K562 (cell line): ENCODE measurements around the gene CDC37. TPM values are rescaled to one million over a fixed set of nuclear protein-coding genes. Genes with fewer than 3 reads are reported as not detected.

Experiments used
- CTBP1 ChIP-seq: fragments of 450-650 bp; IDR thresholded peaks from 2 replicates; pipeline ENCODE4 v1.6.1; 2016; ENCODE audit warnings: borderline replicate concordance
- HDAC3 ChIP-seq: fragments of 450-650 bp; IDR thresholded peaks from 2 replicates; pipeline ENCODE4 v1.6.1; 2018; ENCODE audit warnings: borderline replicate concordance, mild to moderate bottlenecking, moderate library complexity; ENCODE audit not compliant: partially characterized antibody
- KLF16 ChIP-seq: IDR thresholded peaks from 2 replicates; pipeline ENCODE4 v1.6.1; 2016; ENCODE audit warnings: antibody characterized with exemption
- MYBL2 ChIP-seq, 2 experiments: fragments of 450-650 bp in 1 of 2; sonication (generic) in 1 of 2; formaldehyde crosslinking in 1 of 2; IDR thresholded peaks; 2 replicates each; pipeline versions ENCODE4 v1.6.1 to v1.8.1; 2017 to 2022; ENCODE audit warnings: borderline replicate concordance in 1 of 2, inconsistent platforms in 1 of 2, low read depth in 1 of 2, mild to moderate bottlenecking in 1 of 2, missing genetic modification reagents in 1 of 2, moderate library complexity in 1 of 2
- POLR2AphosphoS2 ChIP-seq: IDR thresholded peaks from 2 replicates; pipeline ENCODE4 v1.6.1; 2012; ENCODE audit warnings: low read length, improper control_type of control experiment
- PTRF ChIP-seq: fragments of 450-650 bp; IDR thresholded peaks from 2 replicates; pipeline ENCODE4 v1.6.1; 2016; ENCODE audit warnings: mild to moderate bottlenecking, missing genetic modification characterization, missing compliant biosample characterization
- PTTG1 ChIP-seq: fragments of 450-650 bp; IDR thresholded peaks from 2 replicates; pipeline ENCODE4 v1.6.1; 2016; ENCODE audit warnings: low read depth, mild to moderate bottlenecking, missing genetic modification characterization, missing compliant biosample characterization
- SMC3 ChIP-seq: conservative IDR thresholded peaks from 2 replicates; pipeline ENCODE4 v1.6.1; 2011; ENCODE audit warnings: low read depth, low read length, improper control_type of control experiment; ENCODE audit not compliant: insufficient read depth
- SPI1 ChIP-seq: IDR thresholded peaks from 2 replicates; pipeline ENCODE4 v1.6.1; 2011; ENCODE audit warnings: low read depth, low read length, control low read depth, borderline replicate concordance
- TCF3 ChIP-seq: sonication (generic); formaldehyde crosslinking; IDR thresholded peaks from 2 replicates; pipeline ENCODE4 v1.4.0; 2020; ENCODE audit warnings: mild to moderate bottlenecking, missing genetic modification reagents
- TEAD2 ChIP-seq: fragments of 450-650 bp; IDR thresholded peaks from 2 replicates; pipeline ENCODE4 v1.6.1; 2016; ENCODE audit warnings: missing genetic modification characterization, control low read depth, missing compliant biosample characterization
- ZC3H4 ChIP-seq: sonication (generic); formaldehyde crosslinking; IDR thresholded peaks from 2 replicates; pipeline ENCODE4 v1.9.0; 2021; ENCODE audit warnings: missing genetic modification reagents, borderline replicate concordance
- ZEB2 ChIP-seq: fragments of 450-650 bp; IDR thresholded peaks from 2 replicates; pipeline ENCODE4 v1.6.1; 2016
- ZNF311 ChIP-seq: fragments of 250-450 bp; sonication (Bioruptor Pico); IDR thresholded peaks from 2 replicates; pipeline ENCODE4 v1.4.0; 2020; ENCODE audit warnings: mild to moderate bottlenecking, moderate library complexity
- ZNF384 ChIP-seq: IDR thresholded peaks from 2 replicates; pipeline ENCODE4 v1.6.1; 2012; ENCODE audit warnings: low read depth, low read length, improper control_type of control experiment
- ZNF436 ChIP-seq: fragments of 250-450, 450-650 bp; sonication (Bioruptor Pico); formaldehyde crosslinking; IDR thresholded peaks from 2 replicates; pipeline ENCODE4 v1.7.0; 2020; ENCODE audit warnings: mild to moderate bottlenecking
- ZNF586 ChIP-seq: fragments of 450-650 bp; formaldehyde crosslinking; conservative IDR thresholded peaks from 2 replicates; pipeline ENCODE4 v1.4.0; 2020; ENCODE audit warnings: mild to moderate bottlenecking, moderate library complexity
- ZNF589 ChIP-seq: fragments of 200-800 bp; sonication (Bioruptor generic); IDR thresholded peaks from 2 replicates; pipeline ENCODE4 v1.6.1; 2016; ENCODE audit warnings: low read depth, missing genetic modification characterization, missing compliant biosample characterization
- ZNF764 ChIP-seq: fragments of 250-450 bp; sonication (Bioruptor Pico); IDR thresholded peaks from 2 replicates; pipeline ENCODE4 v1.4.0; 2020; ENCODE audit warnings: low read depth, mild to moderate bottlenecking, moderate library complexity
- polyA plus RNA-seq, 8 experiments: library from polyadenylated mRNA; depleted of rRNA in 4 of 8; stranded (reverse) in 5 of 8; unstranded in 3 of 8; fragments of >200 nt; fragmentation: Nextera tagmentation in 2 of 8; fragmentation: Illumina TruSeq in 1 of 8; extraction: Ambion mirVana in 2 of 8; extraction: Trizol in 1 of 8; gene quantifications; 2 replicates each; pipeline versions ENCODE4 v1.2.1 to v1.2.3, GENCODE V29; 2011 to 2014; ENCODE audit warnings: inconsistent platforms in 1 of 8, missing spikeins in 1 of 8
- total RNA-seq, 7 experiments: library from RNA; depleted of rRNA in 6 of 7; stranded (reverse); fragments of >200 nt in 6 of 7; fragmentation: Illumina TruSeq in 2 of 7; extraction: Trizol in 2 of 7; gene quantifications; 2 replicates each; pipeline versions ENCODE4 v1.2.1 to v1.2.3, GENCODE V29; 2011 to 2021; ENCODE audit warnings: low replicate concordance in 1 of 7
- TF ChIP-seq, protein P1 (sequence below): IDR thresholded peaks from 3 replicates; pipeline ENCODE4 v1.6.1; 2011; ENCODE audit warnings: borderline replicate concordance, mild to moderate bottlenecking, moderate library complexity; ENCODE audit not compliant: insufficient read length; ENCODE audit errors: extremely low read depth
- TF ChIP-seq, protein P2 (sequence below): sonication (generic); formaldehyde crosslinking; IDR thresholded peaks from 2 replicates; pipeline ENCODE4 v1.8.0; 2022; ENCODE audit warnings: mild to moderate bottlenecking, missing genetic modification reagents
- TF ChIP-seq, protein P3 (sequence below): fragments of 450-650 bp; formaldehyde crosslinking; IDR thresholded peaks from 2 replicates; pipeline ENCODE4 v1.4.0; 2020; ENCODE audit warnings: mild to moderate bottlenecking, moderate library complexity
- TF ChIP-seq, protein P4 (sequence below): sonication (generic); formaldehyde crosslinking; IDR thresholded peaks from 2 replicates; pipeline ENCODE4 v1.5.0; 2020; ENCODE audit warnings: missing genetic modification reagents

CDC37 gene
- total and polyA plus RNA-seq, 9 of the 15 experiments (the other 6 are each of a cell fraction or from before 2014, with no cell fraction given) = 6.6 to 538 (median 227) TPM

DNA sequence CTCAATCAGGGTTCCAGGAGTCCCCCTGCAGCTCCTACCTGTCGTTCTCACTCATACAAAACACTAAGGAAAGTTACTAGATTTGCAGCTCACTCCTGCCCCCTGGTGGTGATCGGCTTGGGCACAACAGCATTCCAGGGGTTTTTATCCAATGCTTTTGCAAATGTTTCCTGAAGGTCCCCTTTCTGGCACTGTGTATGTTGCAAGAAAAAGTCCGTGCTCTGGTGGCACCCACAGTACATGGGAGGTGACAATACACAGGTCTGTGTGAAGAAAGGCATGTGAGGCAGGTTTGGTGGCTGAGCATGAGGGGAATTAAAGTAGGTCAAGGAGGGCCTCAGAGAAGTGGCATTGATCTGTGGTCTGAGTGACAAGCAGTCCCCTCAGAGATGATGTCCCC is 14.4 kb downstream of the CDC37 start (continued):
- TF ChIP-seq, protein P1, sequence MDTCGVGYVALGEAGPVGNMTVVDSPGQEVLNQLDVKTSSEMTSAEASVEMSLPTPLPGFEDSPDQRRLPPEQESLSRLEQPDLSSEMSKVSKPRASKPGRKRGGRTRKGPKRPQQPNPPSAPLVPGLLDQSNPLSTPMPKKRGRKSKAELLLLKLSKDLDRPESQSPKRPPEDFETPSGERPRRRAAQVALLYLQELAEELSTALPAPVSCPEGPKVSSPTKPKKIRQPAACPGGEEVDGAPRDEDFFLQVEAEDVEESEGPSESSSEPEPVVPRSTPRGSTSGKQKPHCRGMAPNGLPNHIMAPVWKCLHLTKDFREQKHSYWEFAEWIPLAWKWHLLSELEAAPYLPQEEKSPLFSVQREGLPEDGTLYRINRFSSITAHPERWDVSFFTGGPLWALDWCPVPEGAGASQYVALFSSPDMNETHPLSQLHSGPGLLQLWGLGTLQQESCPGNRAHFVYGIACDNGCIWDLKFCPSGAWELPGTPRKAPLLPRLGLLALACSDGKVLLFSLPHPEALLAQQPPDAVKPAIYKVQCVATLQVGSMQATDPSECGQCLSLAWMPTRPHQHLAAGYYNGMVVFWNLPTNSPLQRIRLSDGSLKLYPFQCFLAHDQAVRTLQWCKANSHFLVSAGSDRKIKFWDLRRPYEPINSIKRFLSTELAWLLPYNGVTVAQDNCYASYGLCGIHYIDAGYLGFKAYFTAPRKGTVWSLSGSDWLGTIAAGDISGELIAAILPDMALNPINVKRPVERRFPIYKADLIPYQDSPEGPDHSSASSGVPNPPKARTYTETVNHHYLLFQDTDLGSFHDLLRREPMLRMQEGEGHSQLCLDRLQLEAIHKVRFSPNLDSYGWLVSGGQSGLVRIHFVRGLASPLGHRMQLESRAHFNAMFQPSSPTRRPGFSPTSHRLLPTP = no peak
- TF ChIP-seq, protein P2, sequence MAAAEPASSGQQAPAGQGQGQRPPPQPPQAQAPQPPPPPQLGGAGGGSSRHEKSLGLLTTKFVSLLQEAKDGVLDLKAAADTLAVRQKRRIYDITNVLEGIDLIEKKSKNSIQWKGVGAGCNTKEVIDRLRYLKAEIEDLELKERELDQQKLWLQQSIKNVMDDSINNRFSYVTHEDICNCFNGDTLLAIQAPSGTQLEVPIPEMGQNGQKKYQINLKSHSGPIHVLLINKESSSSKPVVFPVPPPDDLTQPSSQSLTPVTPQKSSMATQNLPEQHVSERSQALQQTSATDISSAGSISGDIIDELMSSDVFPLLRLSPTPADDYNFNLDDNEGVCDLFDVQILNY (CRISPR knock-in tag) = no peak
- TF ChIP-seq HDAC3 (no peak), ZNF384 (0 out of 2 replicates have a peak, but pooled peaks have one; percentile 31), ZC3H4 (no peak), ZNF311 (CRISPR knock-in tag) (no peak), ZNF589 (CRISPR knock-in tag) (no peak), SMC3 (peak; percentile 95), POLR2AphosphoS2 (peak; percentile 93), PTRF (tag) (no peak), PTTG1 (tag) (no peak), ZEB2 (no peak), TCF3 (CRISPR knock-in tag) (no peak), TEAD2 (tag) (peak; percentile 82; the same call in 1 of the 2 replicates), ZNF764 (CRISPR knock-in tag) (no peak), SPI1 (no peak), MYBL2 (IDR thresholded peaks at IDR 0.05; ENCODE audit: low read depth) (no peak), MYBL2 (CRISPR knock-in tag; IDR thresholded peaks at IDR 0.05; ENCODE audit: borderline replicate concordance) (no peak), CTBP1 (no peak), KLF16 (0 out of 2 replicates have a peak, but pooled peaks have one; percentile 14), ZNF586 (CRISPR knock-in tag) (no peak), ZNF436 (CRISPR knock-in tag) (no peak)
- TF ChIP-seq, protein P3, sequence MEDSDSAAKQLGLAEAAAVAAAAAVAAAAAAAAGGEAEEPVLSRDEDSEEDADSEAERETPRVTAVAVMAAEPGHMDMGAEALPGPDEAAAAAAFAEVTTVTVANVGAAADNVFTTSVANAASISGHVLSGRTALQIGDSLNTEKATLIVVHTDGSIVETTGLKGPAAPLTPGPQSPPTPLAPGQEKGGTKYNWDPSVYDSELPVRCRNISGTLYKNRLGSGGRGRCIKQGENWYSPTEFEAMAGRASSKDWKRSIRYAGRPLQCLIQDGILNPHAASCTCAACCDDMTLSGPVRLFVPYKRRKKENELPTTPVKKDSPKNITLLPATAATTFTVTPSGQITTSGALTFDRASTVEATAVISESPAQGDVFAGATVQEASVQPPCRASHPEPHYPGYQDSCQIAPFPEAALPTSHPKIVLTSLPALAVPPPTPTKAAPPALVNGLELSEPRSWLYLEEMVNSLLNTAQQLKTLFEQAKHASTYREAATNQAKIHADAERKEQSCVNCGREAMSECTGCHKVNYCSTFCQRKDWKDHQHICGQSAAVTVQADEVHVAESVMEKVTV (CRISPR knock-in tag) = peak; percentile 85
- TF ChIP-seq, protein P4, sequence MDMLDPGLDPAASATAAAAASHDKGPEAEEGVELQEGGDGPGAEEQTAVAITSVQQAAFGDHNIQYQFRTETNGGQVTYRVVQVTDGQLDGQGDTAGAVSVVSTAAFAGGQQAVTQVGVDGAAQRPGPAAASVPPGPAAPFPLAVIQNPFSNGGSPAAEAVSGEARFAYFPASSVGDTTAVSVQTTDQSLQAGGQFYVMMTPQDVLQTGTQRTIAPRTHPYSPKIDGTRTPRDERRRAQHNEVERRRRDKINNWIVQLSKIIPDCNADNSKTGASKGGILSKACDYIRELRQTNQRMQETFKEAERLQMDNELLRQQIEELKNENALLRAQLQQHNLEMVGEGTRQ (CRISPR knock-in tag) = no peak
